CD4-positive, alpha-beta T cell (primary cell): ENCODE data around the gene GGTA1. TPM values are rescaled to one million over a fixed set of nuclear protein-coding genes. Genes with fewer than 3 reads are reported as not detected.
"Not testable (repeated sequence)": the region's sequence is repeated elsewhere in the genome, so short reads cannot be mapped to it uniquely, and the experiment has no call there.

Experiments used
- ATAC-seq: fragments of 200-7000 bp; cut with Tn5 transposase; one replicate; pipeline ENCODE4 v1.10.0; 2022; ENCODE audit warnings: mild to moderate bottlenecking; ENCODE audit not compliant: poor library complexity
- CTCF ChIA-PET: fragments of 350-600 bp; sonication (Branson Sonifier 250); formaldehyde crosslinking; loops from one replicate; lab custom pipeline; 2021; ENCODE audit warnings: antibody characterized with exemption, inconsistent platforms; lab: Charles Lee
- POLR2A ChIA-PET: fragments of 350-600 bp; sonication (Branson Sonifier 250); formaldehyde crosslinking; loops from one replicate; lab custom pipeline; 2021; ENCODE audit warnings: antibody characterized with exemption, inconsistent platforms; lab: Charles Lee
- DNase-seq, 14 experiments: peaks; one replicate each; pipeline ENCODE4 v3.0.0-alpha.2; 2013 to 2020; ENCODE audit warnings: mixed read lengths in 2 of 14
- H3K27ac ChIP-seq, 2 donors: one replicate each; pipeline versions ENCODE4 v1.5.1 to v1.7.0; 2013; ENCODE audit warnings: low read length in 2 of 2, low read depth in 1 of 2, mild to moderate bottlenecking in 1 of 2
- H3K27me3 ChIP-seq, 2 experiments: 1 replicate in 1 of 2; 2 replicates in 1 of 2; pipeline versions ENCODE4 v1.6.1 to v1.7.0; 2013; ENCODE audit warnings: low read length in 2 of 2, control low read depth in 1 of 2, mild to moderate bottlenecking in 1 of 2, moderate library complexity in 1 of 2; ENCODE audit not compliant: insufficient read depth in 2 of 2, control insufficient read depth in 1 of 2
- H3K36me3 ChIP-seq: one replicate; pipeline ENCODE4 v1.6.1; 2013; ENCODE audit warnings: low read length, control low read depth; ENCODE audit not compliant: insufficient read depth
- H3K4me1 ChIP-seq: one replicate; pipeline ENCODE4 v1.6.1; 2013; ENCODE audit warnings: low read length, control low read depth; ENCODE audit not compliant: insufficient read depth
- H3K4me3 ChIP-seq: one replicate; pipeline ENCODE4 v1.5.1; 2013; ENCODE audit warnings: mild to moderate bottlenecking, low read length, moderate library complexity
- H3K9me3 ChIP-seq, 2 experiments: 1 replicate in 1 of 2; 2 replicates in 1 of 2; pipeline versions ENCODE4 v1.6.1 to v1.7.0; 2013; ENCODE audit warnings: low read length in 2 of 2, mild to moderate bottlenecking in 2 of 2, control low read depth in 1 of 2, moderate library complexity in 1 of 2; ENCODE audit not compliant: control insufficient read depth in 1 of 2, insufficient read depth in 1 of 2
- H3K27ac Mint-ChIP-seq: one replicate; pipeline ENCODE4 v1.8.0; 2020; ENCODE audit warnings: mixed read lengths
- H3K27me3 Mint-ChIP-seq: one replicate; pipeline ENCODE4 v1.8.0; 2021; ENCODE audit warnings: mixed read lengths
- H3K36me3 Mint-ChIP-seq: one replicate; pipeline ENCODE4 v1.8.0; 2021; ENCODE audit warnings: low read depth, mixed read lengths
- H3K4me1 Mint-ChIP-seq: one replicate; pipeline ENCODE4 v1.8.0; 2021; ENCODE audit warnings: low read depth, mixed read lengths
- H3K4me3 Mint-ChIP-seq: one replicate; pipeline ENCODE4 v1.8.0; 2020; ENCODE audit warnings: mild to moderate bottlenecking, mixed read lengths
- H3K9me3 Mint-ChIP-seq: one replicate; pipeline ENCODE4 v1.8.0; 2020; ENCODE audit warnings: mixed read lengths
- CTCF ChIP-seq: fragments of 200-600 bp; IDR thresholded peaks from one replicate; pipeline ENCODE4 v1.8.0; 2022; ENCODE audit warnings: antibody characterized with exemption, mild to moderate bottlenecking
- intact Hi-C, 2 experiments: fragments of 100-400 bp; cut with DNase I in 1 of 2; cut with micrococcal nuclease in 1 of 2; formaldehyde crosslinking; loops; one replicate each; pipeline versions ENCODE4 v1.15.1 to v1.9.0; 2023 to 2025; cut with DNase I, micrococcal nuclease
- total RNA-seq, 174 experiments: library from RNA in 2 of 174; stranded (reverse) in 2 of 174; gene quantifications; one replicate each; pipeline ENCODE4 v1.2.3 and lab custom pipeline; 2021 to 2026

GGTA1 gene
- total RNA-seq, 2 experiments from 2014 or later, result not detected

- intact Hi-C loops, result no loop called here
- Histone ChIP-seq H3K27ac (no peak overlapping the region), H3K36me3 (no peaks in the 10 kb centered on the region), H3K27me3 (peaks cover 2 to 14% of the 10 kb centered on the region in 2 experiments), H3K9me3 (no peaks in the 10 kb centered on the region), H3K4me3 (no peak overlapping the region), H3K4me1 (no peaks in the 10 kb centered on the region)
- DNase-seq, result no peak
- Mint-ChIP-seq H3K36me3 (no peaks in the 10 kb centered on the region), H3K9me3 (no peaks in the 10 kb centered on the region), H3K27ac (no peak overlapping the region), H3K4me1 (no peaks in the 10 kb centered on the region), H3K4me3 (no peak overlapping the region), H3K27me3 (peaks cover 43% of the 10 kb centered on the region)
- CTCF ChIA-PET, result no interaction called here
- TF ChIP-seq CTCF, result no peak
- POLR2A ChIA-PET, result interaction anchor here (0.6 kb wide), 1 partner anchor 376 kb away, joined by 3 read pairs; no protein-coding TSS in a partner anchor
- ATAC-seq, result no peak
Measured at GRCh38 chr9:121439016-121439415, 60.6 kb downstream of the GGTA1 start.

DNA sequence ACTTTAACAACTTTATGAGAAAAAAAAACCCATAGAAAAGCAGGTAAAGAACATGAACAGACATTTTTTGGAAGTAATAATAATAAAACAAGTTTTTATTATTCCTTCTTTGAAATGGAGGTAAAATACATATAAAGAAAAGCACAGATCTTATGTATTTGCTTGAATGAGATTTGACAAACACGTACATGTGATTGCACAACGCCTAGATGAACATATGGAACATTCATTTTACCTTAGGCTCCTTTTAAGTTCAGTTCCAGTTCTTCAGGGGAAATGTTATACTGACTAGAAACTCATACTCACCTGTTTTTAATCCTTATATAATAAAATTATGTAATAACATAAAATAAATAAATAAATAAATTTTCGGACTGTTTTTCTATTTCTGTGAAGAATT lies 61.8 kb downstream of the GGTA1 start:
- intact Hi-C loops, result no loop called here
- no peaks in the 10 kb centered on the region for H3K4me1 Mint-ChIP-seq
- CTCF ChIA-PET, result no interaction called here
- H3K4me3 ChIP-seq, result no peak overlapping the region
- POLR2A ChIA-PET, result no interaction called here
- no peak for ATAC-seq
- H3K4me1 ChIP-seq, result no peaks in the 10 kb centered on the region
- no peaks in the 10 kb centered on the region for H3K36me3 Mint-ChIP-seq
- H3K27me3 ChIP-seq, result peaks cover 2 to 16% of the 10 kb centered on the region in 2 experiments
- no peaks in the 10 kb centered on the region for H3K36me3 ChIP-seq
- no peak for TF ChIP-seq CTCF
- H3K27me3 Mint-ChIP-seq, result peaks cover 44% of the 10 kb centered on the region
- DNase-seq, result no peak
- H3K27ac Mint-ChIP-seq, result no peak overlapping the region
- no peak overlapping the region for H3K4me3 Mint-ChIP-seq
- no peak overlapping the region for H3K27ac ChIP-seq
- no peaks in the 10 kb centered on the region for H3K9me3 ChIP-seq
- no peaks in the 10 kb centered on the region for H3K9me3 Mint-ChIP-seq

GRCh38 chr9:121437046-121437445 lies 62.6 kb downstream of the GGTA1 start:
- H3K36me3 ChIP-seq, H3K4me1 ChIP-seq, intact Hi-C loops, H3K27ac ChIP-seq, DNase-seq, POLR2A ChIA-PET, H3K36me3 Mint-ChIP-seq, H3K4me3 ChIP-seq, CTCF ChIA-PET, H3K9me3 ChIP-seq, ATAC-seq, H3K4me3 Mint-ChIP-seq, H3K27ac Mint-ChIP-seq, H3K9me3 Mint-ChIP-seq, H3K4me1 Mint-ChIP-seq: not testable (repeated sequence)
- peaks cover 38% of the 10 kb centered on the region for H3K27me3 Mint-ChIP-seq
- peaks cover 2 to 17% of the 10 kb centered on the region in 2 experiments for H3K27me3 ChIP-seq

DNA sequence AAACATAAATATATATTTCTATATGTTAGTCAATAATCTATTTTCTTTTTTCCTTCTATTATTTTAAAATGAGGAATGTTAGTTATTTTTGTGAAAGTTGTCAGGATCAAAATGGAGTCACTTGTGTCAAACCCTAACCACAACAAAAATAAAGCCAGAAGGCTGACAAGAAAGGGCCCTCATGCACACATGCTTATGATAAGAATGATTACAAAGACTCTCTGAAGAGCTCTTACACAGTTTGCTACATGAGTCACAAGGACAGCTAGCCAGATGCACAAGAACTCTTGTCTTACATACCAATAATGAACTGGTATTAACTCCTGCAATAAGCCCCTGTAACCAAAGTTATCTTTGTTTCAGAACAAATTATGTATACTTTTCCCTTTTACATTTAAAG lies 64.7 kb downstream of the GGTA1 start:
- CTCF ChIA-PET, result no interaction called here
- no peaks in the 10 kb centered on the region for H3K4me1 Mint-ChIP-seq
- ATAC-seq, result no peak
- intact Hi-C loops, result no loop called here
- no peak for DNase-seq
- H3K36me3 Mint-ChIP-seq, result no peaks in the 10 kb centered on the region
- H3K27ac Mint-ChIP-seq, result no peak overlapping the region
- no peaks in the 10 kb centered on the region for H3K9me3 Mint-ChIP-seq
- POLR2A ChIA-PET, result no interaction called here
- H3K4me3 Mint-ChIP-seq, result no peak overlapping the region
- Histone ChIP-seq H3K4me1 (no peaks in the 10 kb centered on the region), H3K27me3 (peaks cover 2 to 17% of the 10 kb centered on the region in 2 experiments), H3K4me3 (no peak overlapping the region), H3K9me3 (no peaks in the 10 kb centered on the region), H3K27ac (no peak overlapping the region), H3K36me3 (no peaks in the 10 kb centered on the region)
- TF ChIP-seq CTCF, result no peak
- H3K27me3 Mint-ChIP-seq, result peaks cover 33% of the 10 kb centered on the region
